Sciatic nerve (tissue), 2 donors: ENCODE results near the gene SCGB1C1. TPM values are rescaled to one million over a fixed set of nuclear protein-coding genes. Genes with fewer than 3 reads are reported as not detected.
"Not testable (repeated sequence)": the region's sequence is repeated elsewhere in the genome, so short reads cannot be mapped to it uniquely, and the experiment has no call there.

Experiments
- ATAC-seq: fragments of 200-7000 bp; cut with Tn5 transposase; one replicate; pipeline ENCODE4 v1.9.1; 2020; ENCODE audit warnings: mild to moderate bottlenecking, moderate library complexity
- DNase-seq: peaks from one replicate; pipeline ENCODE4 v3.0.0-alpha.2; 2020; ENCODE audit warnings: low spot score
- intact Hi-C: fragments of 100-400 bp; cut with DNase I; formaldehyde crosslinking; loops from one replicate; pipeline ENCODE4 v1.14.2; 2022
- total RNA-seq: library from RNA; stranded (reverse); fragmentation: NEBNext Ultra II Directional; extraction: Animal tissue kit (Norgen Biotek cat#: 25700); gene quantifications from one replicate; pipeline ENCODE4 v1.2.1, GENCODE V29; 2021
- donor health status: DM: no; HTN: no; CAD: no.
- donor health status: DM: no; HTN: no; CAD: no.

The SCGB1C1 gene
- total RNA-seq, 1 donor from 2014 or later = not detected

- no peak for DNase-seq
- peak; percentile 1 for ATAC-seq
- intact Hi-C loops = no loop called here
Measured at GRCh38 chr11:235609-235996, 42.7 kb downstream of the SCGB1C1 start.

DNA sequence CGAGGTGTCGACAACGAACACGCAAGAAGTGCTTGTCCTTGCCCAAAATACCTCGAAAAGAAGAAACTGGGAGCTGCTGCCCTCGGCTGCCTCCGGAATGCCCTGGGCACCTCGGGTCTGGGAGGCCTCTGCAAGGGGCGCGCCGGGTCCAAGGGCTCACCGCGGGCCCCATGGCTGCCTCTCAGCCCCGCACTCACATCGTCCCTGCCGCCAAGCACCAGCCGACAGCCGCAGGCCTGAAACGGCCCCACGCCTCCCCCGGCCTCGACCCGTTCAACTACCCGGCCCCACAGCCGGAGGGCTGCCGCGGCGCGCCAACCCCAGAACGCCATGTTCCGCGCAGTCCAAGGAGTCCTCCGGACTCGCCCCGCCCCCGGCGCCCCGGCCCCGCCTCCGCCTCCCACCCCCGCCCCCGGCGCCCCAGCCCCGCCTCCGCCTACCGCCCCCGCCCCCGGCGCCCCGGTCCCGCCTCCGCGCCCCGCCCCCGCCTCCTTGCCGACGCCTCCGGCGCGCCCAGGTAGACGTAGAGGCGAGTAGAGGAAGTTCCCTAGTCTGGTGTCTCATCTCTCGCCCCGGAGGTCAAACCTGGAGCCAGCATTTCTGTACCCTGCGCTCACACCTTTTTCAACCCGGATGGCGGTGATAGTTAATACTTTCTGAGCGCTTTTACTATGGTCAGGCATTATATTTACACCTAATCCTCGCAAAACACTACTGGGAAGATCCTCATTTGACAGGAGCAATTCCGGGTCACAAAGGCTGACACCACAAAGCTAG is 43.3 kb downstream of the SCGB1C1 start, which contains the start of gene SIRT3:
SIRT3 (minus strand) TSS at position 346 of the 777 bp plus-strand sequence; CDS start at position 332, 14 bp downstream.
- ATAC-seq (peak; percentile 95), DNase-seq (peak; percentile 87)
- intact Hi-C loops = no loop called here

DNA sequence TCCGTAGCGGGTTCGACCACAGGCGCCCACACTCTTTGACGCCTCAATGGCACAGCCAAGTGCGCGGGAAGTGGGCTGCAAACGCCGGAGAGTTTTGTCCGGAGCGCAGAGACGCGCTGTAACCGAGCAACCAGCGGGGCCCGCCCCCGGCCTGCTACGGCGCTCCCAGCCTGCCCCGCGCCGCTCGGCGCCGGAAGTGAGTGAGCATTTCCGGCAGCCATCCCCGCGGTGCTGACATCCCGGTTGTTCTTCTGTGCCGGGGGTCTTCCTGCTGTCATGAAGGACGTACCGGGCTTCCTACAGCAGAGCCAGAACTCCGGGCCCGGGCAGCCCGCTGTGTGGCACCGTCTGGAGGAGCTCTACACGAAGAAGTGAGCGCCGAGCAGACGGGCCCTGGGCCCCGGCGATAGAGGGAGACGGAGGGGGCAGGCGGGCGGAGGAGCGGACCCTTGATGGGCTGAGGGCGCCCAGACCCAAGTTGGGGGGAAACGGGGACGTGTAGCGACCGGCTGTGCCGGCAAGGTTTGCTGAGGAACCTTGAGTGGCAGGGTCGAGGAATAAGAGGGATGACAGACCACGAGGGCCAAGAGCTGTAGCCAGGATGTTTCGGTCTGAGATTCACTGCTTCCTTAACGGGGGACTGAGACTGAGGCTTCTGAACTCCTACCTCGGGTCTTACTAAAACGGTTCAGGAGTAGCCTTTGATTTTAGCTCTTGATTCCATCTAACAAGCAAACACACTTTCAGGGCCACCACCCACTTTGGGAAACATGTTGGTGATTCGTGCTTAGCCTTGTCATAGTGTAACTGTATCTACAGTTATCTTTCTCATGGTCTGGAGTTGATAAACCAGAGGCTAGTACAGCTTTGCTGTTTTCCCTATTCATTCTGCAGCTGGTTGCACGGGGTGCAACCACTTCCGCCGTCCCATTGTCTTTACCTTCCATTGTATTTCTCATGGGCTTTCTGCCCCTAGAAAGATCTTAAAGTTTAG is 44.2 kb downstream of the SCGB1C1 start, which contains the start of gene PSMD13:
PSMD13 (plus strand) TSS at position 203 of the 994 bp plus-strand sequence; CDS start at position 277, 74 bp downstream.
- intact Hi-C loops = no loop called here
- ATAC-seq (peak; percentile 98), DNase-seq (peak; percentile 91)

- ATAC-seq, DNase-seq, intact Hi-C loops: not testable (repeated sequence)
Measured at GRCh38 chr11:238346-238745, 45.5 kb downstream of the SCGB1C1 start.

- ATAC-seq (no peak), DNase-seq (no peak)
- intact Hi-C loops = no loop called here
Measured at GRCh38 chr11:240315-240714, 47.4 kb downstream of the SCGB1C1 start.

- ATAC-seq (no peak), DNase-seq (no peak)
- intact Hi-C loops = no loop called here
Measured at GRCh38 chr11:241634-242033, 48.8 kb downstream of the SCGB1C1 start.

Other genes with a start within 250 kb of the SCGB1C1 start
- gene BET1L, start 14.3 kb downstream of the SCGB1C1 start, total RNA-seq = 48.1 TPM
- 74.7 TPM for gene RIC8A, start 14.6 kb downstream of the SCGB1C1 start, total RNA-seq
- gene SIRT3, start 43.3 kb downstream of the SCGB1C1 start, total RNA-seq = 21.7 TPM
- gene PSMD13, start 43.9 kb downstream of the SCGB1C1 start, total RNA-seq = 79.4 TPM
- 0.36 TPM for gene NLRP6, start 85.3 kb downstream of the SCGB1C1 start, total RNA-seq
- 60.3 TPM for gene PGGHG, start 96.0 kb downstream of the SCGB1C1 start, total RNA-seq
- not detected for gene IFITM5, start 106.4 kb downstream of the SCGB1C1 start, total RNA-seq
- gene IFITM2, start 114.7 kb downstream of the SCGB1C1 start, total RNA-seq = 853 TPM
- 344 TPM for gene IFITM1, start 121.0 kb downstream of the SCGB1C1 start, total RNA-seq
- 1,044 TPM for gene IFITM3, start 127.8 kb downstream of the SCGB1C1 start, total RNA-seq
- gene B4GALNT4, start 176.4 kb downstream of the SCGB1C1 start, total RNA-seq = 32.2 TPM
- gene PKP3, start 201.1 kb downstream of the SCGB1C1 start, total RNA-seq = 0.49 TPM
- 51.6 TPM for gene SIGIRR, start 221.9 kb downstream of the SCGB1C1 start, total RNA-seq
- 0.98 TPM for gene ANO9, start 248.9 kb downstream of the SCGB1C1 start, total RNA-seq